Left ventricle myocardium inferior (tissue), 1 donor: ENCODE measurements around the gene NELL1. TPM values are rescaled to one million over a fixed set of nuclear protein-coding genes. Genes with fewer than 3 reads are reported as not detected.
A peak's percentile ranks its signal among the peaks of the same experiment; 100 is the strongest.

Source experiments
- DNase-seq: peaks from one replicate; pipeline ENCODE4 v3.0.0-alpha.2; 2020
- H3K27ac ChIP-seq: fragments of 200-600 bp; replicated peaks from 2 replicates; pipeline ENCODE4 v1.8.0; 2021
- H3K27me3 ChIP-seq: fragments of 200-600 bp; 2 replicates; pipeline ENCODE4 v1.8.0; 2021; ENCODE audit warnings: low read depth
- H3K36me3 ChIP-seq: fragments of 200-600 bp; 2 replicates; pipeline ENCODE4 v1.8.0; 2021
- H3K4me1 ChIP-seq: fragments of 200-600 bp; 2 replicates; pipeline ENCODE4 v1.8.0; 2021
- H3K4me3 ChIP-seq: fragments of 200-600 bp; 2 replicates; pipeline ENCODE4 v1.8.0; 2021; ENCODE audit warnings: mild to moderate bottlenecking, moderate library complexity
- H3K9me3 ChIP-seq: fragments of 200-600 bp; replicated peaks from 2 replicates; pipeline ENCODE4 v1.8.0; 2021
- CTCF ChIP-seq: fragments of 200-600 bp; IDR thresholded peaks from 2 replicates; pipeline ENCODE4 v1.8.0; 2021; ENCODE audit warnings: antibody characterized with exemption, mild to moderate bottlenecking, borderline replicate concordance
- intact Hi-C: fragments of 100-400 bp; cut with micrococcal nuclease; formaldehyde crosslinking; loops from one replicate; pipeline ENCODE4 v1.11.0; 2022
- total RNA-seq: library from RNA; stranded (reverse); fragmentation: NEBNext Ultra II Directional; extraction: Animal tissue kit (Norgen Biotek cat#: 25700); gene quantifications from one replicate; pipeline ENCODE4 v1.2.1, GENCODE V29; 2021
- donor health status: DM: no; HTN: yes; CAD: no; lungs with severe emphysema.

The NELL1 gene
- total RNA-seq, 1 donor from 2014 or later: not detected

- Histone ChIP-seq H3K27ac (no peak overlapping the region), H3K27me3 (peaks cover 52% of the 10 kb centered on the region), H3K36me3 (no peaks in the 10 kb centered on the region), H3K4me3 (no peak overlapping the region), H3K9me3 (peaks cover 5% of the 10 kb centered on the region), H3K4me1 (no peaks in the 10 kb centered on the region)
- TF ChIP-seq CTCF: no peak
- intact Hi-C loops: no loop called here
- no peak for DNase-seq
These were observed 7.9 kb upstream of the NELL1 start for GRCh38 chr11:20661445-20661844.

GRCh38 chr11:20661850-20662249 is 7.5 kb upstream of the NELL1 start:
- no peak for TF ChIP-seq CTCF
- intact Hi-C loops: no loop called here
- no peak overlapping the region for H3K27ac ChIP-seq

GRCh38 chr11:20668131-20668809 is 1.1 kb upstream of the NELL1 start:
- no peak for TF ChIP-seq CTCF
- H3K4me1 ChIP-seq: peaks cover 24% of the 10 kb centered on the region
- no peak overlapping the region for H3K4me3 ChIP-seq
- H3K27ac ChIP-seq: no peak overlapping the region
- DNase-seq: no peak
- H3K27me3 ChIP-seq: peaks cover 99% of the 10 kb centered on the region
- no peaks in the 10 kb centered on the region for H3K36me3 ChIP-seq
- H3K9me3 ChIP-seq: no peaks in the 10 kb centered on the region
- intact Hi-C loops: no loop called here

More at GRCh38 chr11:20661850-20662249, 7.5 kb upstream of the NELL1 start:
- H3K27me3 ChIP-seq: peaks cover 52% of the 10 kb centered on the region
- H3K9me3 ChIP-seq: peaks cover 5% of the 10 kb centered on the region
- no peak for DNase-seq
- no peak overlapping the region for H3K4me3 ChIP-seq
- H3K4me1 ChIP-seq: no peaks in the 10 kb centered on the region
- H3K36me3 ChIP-seq: no peaks in the 10 kb centered on the region

- DNase-seq: no peak
- H3K9me3 ChIP-seq: no peaks in the 10 kb centered on the region
- TF ChIP-seq CTCF: no peak
- intact Hi-C loops: no loop called here
- peaks cover 24% of the 10 kb centered on the region for H3K4me1 ChIP-seq
- no peak overlapping the region for H3K27ac ChIP-seq
- no peaks in the 10 kb centered on the region for H3K36me3 ChIP-seq
- peaks cover 100% of the 10 kb centered on the region for H3K27me3 ChIP-seq
- H3K4me3 ChIP-seq: peak overlapping the region; percentile 57
These were observed 666 bp downstream of the NELL1 start for GRCh38 chr11:20669820-20670684.

- DNase-seq: no peak
- intact Hi-C loops: no loop called here
- no peak for TF ChIP-seq CTCF
- Histone ChIP-seq H3K9me3 (no peaks in the 10 kb centered on the region), H3K36me3 (no peaks in the 10 kb centered on the region), H3K27me3 (peaks cover 100% of the 10 kb centered on the region), H3K4me1 (peaks cover 24% of the 10 kb centered on the region), H3K27ac (no peak overlapping the region), H3K4me3 (no peak overlapping the region)
These were observed 1.6 kb downstream of the NELL1 start for GRCh38 chr11:20670932-20671403.
